GM06990 (cell line): Measurements from ENCODE around the gene MAB21L3.

Experiments used
- DNase-seq: peaks from one replicate; pipeline ENCODE4 v3.0.0-alpha.2; 2011; ENCODE audit not compliant: insufficient read length; ENCODE audit errors: extremely low read depth
- H3K27me3 ChIP-seq: replicated peaks from 2 replicates; pipeline ENCODE4 v1.6.0; 2011; ENCODE audit warnings: low read length; ENCODE audit not compliant: control insufficient read depth, insufficient read depth
- H3K36me3 ChIP-seq: 2 replicates; pipeline ENCODE4 v1.5.1; 2011; ENCODE audit warnings: low read length; ENCODE audit not compliant: control insufficient read depth, insufficient read depth
- H3K4me3 ChIP-seq: replicated peaks from 2 replicates; pipeline ENCODE4 v1.5.1; 2011; ENCODE audit warnings: low read depth, mild to moderate bottlenecking, control low read depth, low read length
- CTCF ChIP-seq: IDR thresholded peaks from 2 replicates; pipeline ENCODE4 v1.5.1; 2011; ENCODE audit warnings: low read length, control low read depth, mild to moderate bottlenecking, inconsistent platforms; ENCODE audit not compliant: insufficient read depth, poor library complexity, severe bottlenecking

Gene MAB21L3

GRCh38 chr1:116075575-116075974, 35.6 kb upstream of the MAB21L3 start:
- Histone ChIP-seq H3K36me3 (no peaks in the 10 kb centered on the region), H3K27me3 (no peaks in the 10 kb centered on the region), H3K4me3 (no peak overlapping the region)
- no peak for TF ChIP-seq CTCF
- DNase-seq: no peak

DNA sequence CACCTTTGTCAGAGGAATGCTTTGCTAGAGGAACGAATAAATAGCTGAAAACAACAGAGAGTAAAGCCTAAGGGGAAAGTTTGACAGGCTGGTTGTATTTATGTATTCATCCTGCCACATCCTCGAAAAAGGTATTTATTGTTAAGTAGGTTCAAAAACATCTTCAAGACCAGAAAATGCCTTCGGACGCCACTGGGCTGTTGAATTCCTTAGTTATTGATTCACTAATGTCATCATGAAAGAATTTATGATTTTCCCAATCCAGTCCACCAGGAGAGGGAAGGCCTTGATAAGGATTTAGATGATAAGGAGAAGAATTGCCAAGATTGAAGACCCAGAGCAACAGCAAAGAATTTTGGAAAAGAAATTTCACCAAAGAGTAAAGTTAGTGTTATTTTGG, 35.2 kb upstream of the MAB21L3 start:
- Histone ChIP-seq H3K4me3 (no peak overlapping the region), H3K27me3 (no peaks in the 10 kb centered on the region), H3K36me3 (no peaks in the 10 kb centered on the region)
- no peak for DNase-seq
- TF ChIP-seq CTCF: no peak

- Histone ChIP-seq H3K4me3 (no peak overlapping the region), H3K36me3 (no peaks in the 10 kb centered on the region), H3K27me3 (no peaks in the 10 kb centered on the region)
- DNase-seq: no peak
- TF ChIP-seq CTCF: no peak
Measured at GRCh38 chr1:116076831-116077230, 34.4 kb upstream of the MAB21L3 start.

- TF ChIP-seq CTCF: no peak
- Histone ChIP-seq H3K4me3 (no peak overlapping the region), H3K27me3 (no peaks in the 10 kb centered on the region), H3K36me3 (no peaks in the 10 kb centered on the region)
- no peak for DNase-seq
Measured at GRCh38 chr1:116078699-116079223, 32.4 kb upstream of the MAB21L3 start.

- no peak overlapping the region for H3K4me3 ChIP-seq
- H3K27me3 ChIP-seq: no peaks in the 10 kb centered on the region
- DNase-seq: no peak
- TF ChIP-seq CTCF: no peak
- H3K36me3 ChIP-seq: no peaks in the 10 kb centered on the region
Measured at GRCh38 chr1:116087628-116088027, 23.6 kb upstream of the MAB21L3 start.

DNA sequence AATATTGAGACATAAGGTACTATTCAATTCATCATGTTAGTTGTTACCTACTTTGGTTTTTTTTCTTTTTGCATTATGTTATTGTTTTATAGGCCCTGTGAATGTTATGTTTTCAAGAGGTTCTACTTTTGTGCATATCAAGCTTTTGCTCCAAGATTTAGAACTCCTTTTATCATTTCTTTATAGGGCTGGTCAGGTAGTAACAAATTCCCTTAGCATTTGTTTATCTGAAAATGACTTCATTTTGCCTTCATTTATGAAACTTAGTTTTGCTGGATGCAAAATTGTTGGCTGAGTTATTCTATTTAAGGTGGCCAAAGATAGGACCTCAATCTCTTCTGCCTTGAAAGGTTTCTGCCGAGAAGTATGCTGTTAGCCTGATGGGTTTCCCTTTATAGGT, 21.3 kb upstream of the MAB21L3 start:
- no peak for TF ChIP-seq CTCF
- DNase-seq: no peak

More for the DNA sequence above, 21.3 kb upstream of the MAB21L3 start:
- H3K36me3 ChIP-seq: no peaks in the 10 kb centered on the region
- H3K27me3 ChIP-seq: no peaks in the 10 kb centered on the region
- H3K4me3 ChIP-seq: no peak overlapping the region
